Measurements from ENCODE around the gene SCYGR8.

- TF ChIP-seq ARNT (IDR thresholded peaks at IDR 0.05) (no peak), TARDBP (IDR thresholded peaks at IDR 0.05) (no peak), BHLHE40 (IDR thresholded peaks at IDR 0.05; ENCODE audit: borderline replicate concordance) (no peak), HDGF (IDR thresholded peaks at IDR 0.05; ENCODE audit: borderline replicate concordance) (no peak), SP1 (IDR thresholded peaks at IDR 0.05) (no peak), FOXM1 (IDR thresholded peaks at IDR 0.05; ENCODE audit: borderline replicate concordance) (no peak), FOXK2 (IDR thresholded peaks at IDR 0.05) (no peak), L3MBTL2 (conservative IDR thresholded peaks at IDR 0.05) (no peak), ELF4 (IDR thresholded peaks at IDR 0.05) (no peak), PKNOX1 (IDR thresholded peaks at IDR 0.05) (no peak), SUZ12 (IDR thresholded peaks at IDR 0.05) (no peak), LEF1 (IDR thresholded peaks at IDR 0.05; ENCODE audit: borderline replicate concordance) (no peak), CTBP1 (IDR thresholded peaks at IDR 0.05; ENCODE audit: borderline replicate concordance) (no peak), ZNF384 (IDR thresholded peaks at IDR 0.05) (no peak)
Measured at GRCh38 chr2:227761740-227762476, 16.2 kb downstream of the SCYGR8 start.
